B cell (primary cell): Measurements from ENCODE around the gene SEPTIN2. TPM values are rescaled to one million over a fixed set of nuclear protein-coding genes. Genes with fewer than 3 reads are reported as not detected.

Source experiments
- ATAC-seq: fragments of 200-7000 bp; cut with Tn5 transposase; one replicate; pipeline ENCODE4 v1.10.0; 2021; ENCODE audit warnings: low read depth, mild to moderate bottlenecking, moderate number of reproducible peaks, moderate library complexity
- CTCF ChIA-PET: fragments of 350-600 bp; sonication (Branson Sonifier 250); formaldehyde crosslinking; loops from one replicate; lab custom pipeline; 2021; ENCODE audit warnings: antibody characterized with exemption, inconsistent platforms; lab: Charles Lee
- POLR2A ChIA-PET: fragments of 350-600 bp; sonication (Branson Sonifier 250); formaldehyde crosslinking; loops from one replicate; lab custom pipeline; 2021; ENCODE audit warnings: antibody characterized with exemption; lab: Charles Lee
- DNase-seq: peaks from one replicate; pipeline ENCODE4 v3.0.0; 2013
- H2AFZ ChIP-seq: 2 replicates; pipeline ENCODE4 v1.6.1; 2012; ENCODE audit warnings: mild to moderate bottlenecking, low read depth, low read length; ENCODE audit not compliant: insufficient read depth, poor library complexity, severe bottlenecking
- H3K27ac ChIP-seq, 2 donors: 1 replicate in 1 of 2; 2 replicates in 1 of 2; pipeline ENCODE4 v1.5.1; 2012 to 2013; ENCODE audit warnings: low read length in 2 of 2, mild to moderate bottlenecking in 2 of 2, moderate library complexity in 1 of 2
- H3K27me3 ChIP-seq, 4 experiments: fragments of 200-600 bp in 1 of 4; sonication (generic) in 1 of 4; replicated peaks in 1 of 4; 1 replicate in 2 of 4; 2 replicates in 2 of 4; pipeline versions ENCODE4 v1.6.1 to v1.7.0; 2013 to 2016; ENCODE audit warnings: low read length in 3 of 4, mild to moderate bottlenecking in 2 of 4, mixed read lengths in 1 of 4, moderate library complexity in 1 of 4; ENCODE audit not compliant: insufficient read depth in 4 of 4, control insufficient read depth in 3 of 4; ENCODE audit errors: control extremely low read depth in 1 of 4
- H3K36me3 ChIP-seq, 2 experiments: replicated peaks in 1 of 2; 1 replicate in 1 of 2; 2 replicates in 1 of 2; pipeline versions ENCODE4 v1.6.1 to v1.7.1; 2013; ENCODE audit warnings: low read length in 1 of 2; ENCODE audit not compliant: insufficient read depth in 2 of 2, control insufficient read depth in 1 of 2; ENCODE audit errors: control extremely low read depth in 1 of 2, extremely low read depth in 1 of 2
- H3K4me1 ChIP-seq, 2 donors: fragments of 200-600 bp in 1 of 2; sonication (generic) in 1 of 2; 1 replicate in 1 of 2; 2 replicates in 1 of 2; pipeline versions ENCODE4 v1.5.1 to v1.6.1; 2013 to 2017; ENCODE audit warnings: low read length in 2 of 2; ENCODE audit not compliant: control insufficient read depth in 2 of 2, insufficient read depth in 2 of 2
- H3K4me2 ChIP-seq: replicated peaks from 2 replicates; pipeline ENCODE3; 2012; ENCODE audit warnings: mild to moderate bottlenecking, low read depth, low read length; ENCODE audit not compliant: poor library complexity, severe bottlenecking
- H3K4me3 ChIP-seq, 5 experiments: fragments of 200-600 bp in 1 of 5; sonication (generic) in 1 of 5; 1 replicate in 3 of 5; 2 replicates in 2 of 5; pipeline versions ENCODE4 v1.5.1 to v1.7.0; 2011 to 2016; ENCODE audit warnings: low read length in 4 of 5, mild to moderate bottlenecking in 4 of 5, low read depth in 2 of 5, control low read depth in 1 of 5, moderate library complexity in 1 of 5; ENCODE audit not compliant: insufficient read depth in 1 of 5; ENCODE audit errors: control extremely low read depth in 1 of 5, extremely low read depth in 1 of 5
- H3K79me2 ChIP-seq: fragments of 200-600 bp; sonication (generic); one replicate; pipeline ENCODE4 v1.6.0; 2016; ENCODE audit warnings: low read length; ENCODE audit not compliant: control insufficient read depth, insufficient read depth
- H3K9ac ChIP-seq: fragments of 200-600 bp; sonication (generic); 2 replicates; pipeline ENCODE4 v1.6.1; 2017; ENCODE audit warnings: mild to moderate bottlenecking, low read length, moderate library complexity
- H3K9me3 ChIP-seq, 3 donors: one replicate each; pipeline versions ENCODE4 v1.6.1 to v1.7.1; 2013; ENCODE audit warnings: low read length in 2 of 3; ENCODE audit not compliant: control insufficient read depth in 2 of 3, insufficient read depth in 1 of 3; ENCODE audit errors: control extremely low read depth in 1 of 3
- H4K20me1 ChIP-seq: 2 replicates; pipeline ENCODE4 v1.6.0; 2012; ENCODE audit warnings: mild to moderate bottlenecking, low read length; ENCODE audit not compliant: insufficient read depth, control insufficient read depth, poor library complexity, severe bottlenecking
- H3K27ac Mint-ChIP-seq: one replicate; pipeline ENCODE4 v1.8.0; 2021; ENCODE audit warnings: mixed read lengths
- H3K27me3 Mint-ChIP-seq: one replicate; pipeline ENCODE4 v1.8.0; 2021; ENCODE audit warnings: mixed read lengths
- H3K4me1 Mint-ChIP-seq: one replicate; pipeline ENCODE4 v1.8.0; 2021; ENCODE audit warnings: mixed read lengths
- H3K4me3 Mint-ChIP-seq: one replicate; pipeline ENCODE4 v1.8.0; 2021; ENCODE audit warnings: mixed read lengths
- H3K9me3 Mint-ChIP-seq: one replicate; pipeline ENCODE4 v1.8.0; 2022; ENCODE audit warnings: mixed read lengths; ENCODE audit not compliant: insufficient read depth
- EZH2 ChIP-seq: IDR thresholded peaks from 2 replicates; pipeline ENCODE4 v1.6.1; 2012; ENCODE audit warnings: borderline replicate concordance, low read depth, mild to moderate bottlenecking, moderate library complexity, low read length; ENCODE audit not compliant: insufficient read depth, poor library complexity, severe bottlenecking
- WGBS: methylation state at CpG from one replicate; pipeline ENCODE4 v1.1.5; 2013; ENCODE audit warnings: missing lambda C conversion rate; ENCODE audit not compliant: insufficient coverage; 5-methylcytosine and 5-hydroxymethylcytosine counted together
- intact Hi-C: fragments of 100-400 bp; cut with micrococcal nuclease; formaldehyde crosslinking; loops from one replicate; pipeline ENCODE4 v1.10.0; 2022
- polyA plus RNA-seq: library from polyadenylated mRNA; depleted of rRNA; stranded (reverse); fragments of >200 nt; gene quantifications from 2 replicates; pipeline ENCODE4 v1.2.3, GENCODE V29; 2012
- total RNA-seq, 2 donors: library from RNA; stranded (reverse); fragments of 120-200 nt in 1 of 2; gene quantifications; 1 replicate in 1 of 2; 2 replicates in 1 of 2; pipeline versions ENCODE4 v1.2.3 to v1.2.4, GENCODE V29; 2013 to 2022
- TF ChIP-seq, protein P1 (sequence below): fragments of 200-600 bp; IDR thresholded peaks from one replicate; pipeline ENCODE4 v1.8.0; 2022; ENCODE audit warnings: antibody characterized with exemption, mild to moderate bottlenecking

Gene SEPTIN2
- total and polyA plus RNA-seq, 2 donors (not counting 1 experiment from before 2014, with no cell fraction given): 71.8 to 270 TPM

GRCh38 chr2:241302083-241302482 is 13.6 kb upstream of the SEPTIN2 start:
- Mint-ChIP-seq H3K27me3 (no peaks in the 10 kb centered on the region), H3K27ac (no peak overlapping the region), H3K4me1 (peaks cover 51% of the 10 kb centered on the region), H3K4me3 (no peak overlapping the region), H3K9me3 (no peaks in the 10 kb centered on the region)
- WGBS: 100% methylated on average over 3 of the region's 3 CpGs
- Histone ChIP-seq H3K4me1 (peaks cover 17 to 19% of the 10 kb centered on the region in 2 donors), H4K20me1 (peaks cover 59% of the 10 kb centered on the region), H3K27ac (no peak overlapping the region), H3K9me3 (peaks cover 0 to 3% (median 0%) of the 10 kb centered on the region in 3 donors), H3K9ac (no peak overlapping the region), H3K79me2 (peaks cover 94% of the 10 kb centered on the region), H2AFZ (no peak overlapping the region), H3K36me3 (no peaks in the 10 kb centered on the region), H3K27me3 (no peaks in the 10 kb centered on the region), H3K4me3 (no peak overlapping the region), H3K4me2 (no peak overlapping the region)
- CTCF ChIA-PET: interaction anchor here (1.0 to 1.6 kb wide), 3 partner anchors 12 to 45 kb away, joined by 3 to 4 read pairs (median 4); no protein-coding TSS in a partner anchor
- TF ChIP-seq, protein P1, sequence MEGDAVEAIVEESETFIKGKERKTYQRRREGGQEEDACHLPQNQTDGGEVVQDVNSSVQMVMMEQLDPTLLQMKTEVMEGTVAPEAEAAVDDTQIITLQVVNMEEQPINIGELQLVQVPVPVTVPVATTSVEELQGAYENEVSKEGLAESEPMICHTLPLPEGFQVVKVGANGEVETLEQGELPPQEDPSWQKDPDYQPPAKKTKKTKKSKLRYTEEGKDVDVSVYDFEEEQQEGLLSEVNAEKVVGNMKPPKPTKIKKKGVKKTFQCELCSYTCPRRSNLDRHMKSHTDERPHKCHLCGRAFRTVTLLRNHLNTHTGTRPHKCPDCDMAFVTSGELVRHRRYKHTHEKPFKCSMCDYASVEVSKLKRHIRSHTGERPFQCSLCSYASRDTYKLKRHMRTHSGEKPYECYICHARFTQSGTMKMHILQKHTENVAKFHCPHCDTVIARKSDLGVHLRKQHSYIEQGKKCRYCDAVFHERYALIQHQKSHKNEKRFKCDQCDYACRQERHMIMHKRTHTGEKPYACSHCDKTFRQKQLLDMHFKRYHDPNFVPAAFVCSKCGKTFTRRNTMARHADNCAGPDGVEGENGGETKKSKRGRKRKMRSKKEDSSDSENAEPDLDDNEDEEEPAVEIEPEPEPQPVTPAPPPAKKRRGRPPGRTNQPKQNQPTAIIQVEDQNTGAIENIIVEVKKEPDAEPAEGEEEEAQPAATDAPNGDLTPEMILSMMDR: no peak
- TF ChIP-seq EZH2: no peak
- no peak for DNase-seq
- intact Hi-C loops: no loop called here
- POLR2A ChIA-PET: interaction anchor here (1.9 kb wide), 1 partner anchor 15 kb away, joined by 6 read pairs; no protein-coding TSS in a partner anchor
- no peak for ATAC-seq
